Panc1 (cell line): ENCODE measurements around the gene FHIT. TPM values are rescaled to one million over a fixed set of nuclear protein-coding genes. Genes with fewer than 3 reads are reported as not detected.

Experiments used
- ATAC-seq: fragments of 200-7000 bp; cut with Tn5 transposase; 2 replicates; pipeline ENCODE4 v1.9.1; 2020; ENCODE audit warnings: mild to moderate bottlenecking, moderate library complexity
- BruUV-seq: library from RNA; stranded (reverse); fragments of 400-500 nt; replicated peaks from 2 replicates; lab custom pipeline; 2021; lab: Mats Ljungman, UMichigan
- CTCF ChIA-PET: fragments of 300-600 bp; sonication (Branson Sonifier 250); formaldehyde crosslinking; loops from one replicate; lab custom pipeline; 2022; ENCODE audit warnings: antibody characterized with exemption; lab: Charles Lee
- POLR2A ChIA-PET: fragments of 300-600 bp; sonication (Branson Sonifier 250); formaldehyde crosslinking; loops from one replicate; lab custom pipeline; 2022; ENCODE audit warnings: antibody characterized with exemption; lab: Charles Lee
- DNase-seq: peaks from one replicate; pipeline ENCODE4 v3.0.0-alpha.2; 2010; ENCODE audit warnings: low read depth, low spot score
- H3K27ac ChIP-seq: 2 replicates; pipeline ENCODE4 v1.5.1; 2011; ENCODE audit warnings: mild to moderate bottlenecking, low read length, inconsistent platforms
- H3K27me3 ChIP-seq: fragments of 200-500 bp; sonication (Bioruptor generic); 2 replicates; pipeline ENCODE4 v1.6.0; 2014; ENCODE audit warnings: low read length, inconsistent platforms; ENCODE audit not compliant: control insufficient read depth, insufficient read depth
- H3K36me3 ChIP-seq: fragments of 200-500 bp; sonication (Bioruptor generic); 2 replicates; pipeline ENCODE4 v1.5.1; 2014; ENCODE audit warnings: inconsistent platforms, mild to moderate bottlenecking, low read length, moderate library complexity; ENCODE audit not compliant: control insufficient read depth, insufficient read depth
- H3K4me1 ChIP-seq: 2 replicates; pipeline ENCODE4 v1.5.1; 2011; ENCODE audit warnings: inconsistent platforms, mild to moderate bottlenecking, low read length, moderate library complexity; ENCODE audit not compliant: control insufficient read depth, insufficient read depth
- H3K4me3 ChIP-seq, 2 experiments: 2 replicates each; pipeline ENCODE4 v1.5.1; 2011 to 2012; ENCODE audit warnings: low read depth in 2 of 2, low read length in 2 of 2, mild to moderate bottlenecking in 2 of 2, inconsistent platforms in 1 of 2, moderate library complexity in 1 of 2
- H3K9me3 ChIP-seq: fragments of 200-500 bp; sonication (Bioruptor generic); 2 replicates; pipeline ENCODE4 v1.5.1; 2014; ENCODE audit warnings: low read depth, mild to moderate bottlenecking, inconsistent platforms, low read length, moderate library complexity; ENCODE audit not compliant: control insufficient read depth, insufficient read depth
- POLR2AphosphoS5 ChIP-seq: IDR thresholded peaks from 2 replicates; pipeline ENCODE4 v1.6.1; 2012; ENCODE audit warnings: mild to moderate bottlenecking, low read depth, low read length, moderate library complexity
- SIN3A ChIP-seq: IDR thresholded peaks from 2 replicates; pipeline ENCODE4 v1.6.1; 2012; ENCODE audit warnings: low read depth, mild to moderate bottlenecking, low read length, moderate library complexity, borderline replicate concordance; ENCODE audit not compliant: insufficient read depth
- TCF7L2 ChIP-seq: IDR thresholded peaks from 2 replicates; pipeline ENCODE4 v1.6.1; 2011; ENCODE audit warnings: mild to moderate bottlenecking, low read depth, low read length, inconsistent platforms
- in situ Hi-C: cut with HindIII; loops from 2 replicates; pipeline ENCODE4 v1.10.0; 2016; ENCODE audit warnings: low sequenced_read_pairs, low pct_unique_long_range_greater_than_20kb
- intact Hi-C: fragments of 100-400 bp; cut with micrococcal nuclease; formaldehyde crosslinking; loops from one replicate; pipeline ENCODE4 v1.10.0; 2022; ENCODE audit not compliant: unreplicated experiment
- total RNA-seq: library from RNA; stranded (reverse); gene quantifications from one replicate; pipeline ENCODE4 v1.2.1, GENCODE V29; 2021; ENCODE audit not compliant: unreplicated experiment
- TF ChIP-seq, protein P1 (sequence below): fragments of 450-650 bp; IDR thresholded peaks from 2 replicates; pipeline ENCODE4 v1.5.1; 2017; ENCODE audit warnings: mild to moderate bottlenecking
- TF ChIP-seq, protein P2 (sequence below), 2 experiments: IDR thresholded peaks; 2 replicates each; pipeline ENCODE4 v1.6.1; 2011 to 2012; ENCODE audit warnings: low read depth in 2 of 2, control low read depth in 1 of 2, low read length in 1 of 2, mild to moderate bottlenecking in 1 of 2, moderate library complexity in 1 of 2; ENCODE audit not compliant: insufficient read depth in 1 of 2

Gene FHIT
- total RNA-seq, 1 experiment from 2014 or later, result 2.2 TPM

- no peak overlapping the region for H3K4me3 ChIP-seq
- intact Hi-C loops (no loop called here), in situ Hi-C loops (no loop called here)
- no peak for ATAC-seq
- H3K36me3 ChIP-seq, result no peaks in the 10 kb centered on the region
- ChIA-PET POLR2A (no interaction called here), CTCF (no interaction called here)
- TF ChIP-seq SIN3A, result no peak
- H3K27ac ChIP-seq, result no peak overlapping the region
- no peaks in the 10 kb centered on the region for H3K27me3 ChIP-seq
- H3K9me3 ChIP-seq, result no peaks in the 10 kb centered on the region
- DNase-seq, result no peak
- no TSS peak for BruUV-seq
- no peaks in the 10 kb centered on the region for H3K4me1 ChIP-seq
Observed at GRCh38 chr3:59756934-59757333, 1494.3 kb downstream of the FHIT start.

DNA sequence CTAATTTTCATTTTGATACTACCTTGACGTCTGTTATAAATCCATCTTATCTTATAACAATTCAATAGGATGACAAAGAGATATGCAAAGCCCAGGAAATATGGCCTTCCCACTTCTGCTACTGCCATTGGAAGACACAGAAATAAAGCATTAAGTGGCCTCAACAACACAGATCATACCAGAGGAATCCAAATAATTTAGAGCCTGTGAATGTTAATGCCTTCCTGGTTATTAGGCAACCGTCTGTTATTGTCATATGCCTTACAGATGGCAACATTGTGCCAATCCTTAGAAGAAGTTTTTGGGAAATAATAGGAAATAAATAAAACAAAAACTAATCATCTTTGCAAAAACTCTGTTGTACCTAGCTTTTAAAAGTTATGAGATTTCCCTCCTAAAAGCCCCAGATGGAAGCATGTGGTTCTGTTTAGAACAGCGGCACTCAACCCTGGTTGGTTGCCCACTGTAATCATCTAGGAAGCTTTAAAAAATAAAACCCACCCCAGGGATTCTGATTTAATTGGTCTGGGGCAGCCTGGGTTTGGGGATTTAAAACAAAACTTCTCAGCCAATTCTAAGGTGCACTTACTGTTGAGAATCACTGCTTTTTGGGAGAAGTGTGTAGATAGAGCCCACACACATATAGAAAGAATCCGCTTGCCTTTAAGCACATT lies 1496.7 kb downstream of the FHIT start:
- POLR2A ChIA-PET, result no interaction called here
- CTCF ChIA-PET, result no interaction called here
- ATAC-seq, result no peak
- no peaks in the 10 kb centered on the region for H3K4me1 ChIP-seq
- H3K9me3 ChIP-seq, result no peaks in the 10 kb centered on the region
- in situ Hi-C loops (no loop called here), intact Hi-C loops (no loop called here)
- DNase-seq, result no peak
- TF ChIP-seq, protein P1, sequence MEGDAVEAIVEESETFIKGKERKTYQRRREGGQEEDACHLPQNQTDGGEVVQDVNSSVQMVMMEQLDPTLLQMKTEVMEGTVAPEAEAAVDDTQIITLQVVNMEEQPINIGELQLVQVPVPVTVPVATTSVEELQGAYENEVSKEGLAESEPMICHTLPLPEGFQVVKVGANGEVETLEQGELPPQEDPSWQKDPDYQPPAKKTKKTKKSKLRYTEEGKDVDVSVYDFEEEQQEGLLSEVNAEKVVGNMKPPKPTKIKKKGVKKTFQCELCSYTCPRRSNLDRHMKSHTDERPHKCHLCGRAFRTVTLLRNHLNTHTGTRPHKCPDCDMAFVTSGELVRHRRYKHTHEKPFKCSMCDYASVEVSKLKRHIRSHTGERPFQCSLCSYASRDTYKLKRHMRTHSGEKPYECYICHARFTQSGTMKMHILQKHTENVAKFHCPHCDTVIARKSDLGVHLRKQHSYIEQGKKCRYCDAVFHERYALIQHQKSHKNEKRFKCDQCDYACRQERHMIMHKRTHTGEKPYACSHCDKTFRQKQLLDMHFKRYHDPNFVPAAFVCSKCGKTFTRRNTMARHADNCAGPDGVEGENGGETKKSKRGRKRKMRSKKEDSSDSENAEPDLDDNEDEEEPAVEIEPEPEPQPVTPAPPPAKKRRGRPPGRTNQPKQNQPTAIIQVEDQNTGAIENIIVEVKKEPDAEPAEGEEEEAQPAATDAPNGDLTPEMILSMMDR, result no peak
- TF ChIP-seq TCF7L2, result no peak
- TF ChIP-seq, protein P2, sequence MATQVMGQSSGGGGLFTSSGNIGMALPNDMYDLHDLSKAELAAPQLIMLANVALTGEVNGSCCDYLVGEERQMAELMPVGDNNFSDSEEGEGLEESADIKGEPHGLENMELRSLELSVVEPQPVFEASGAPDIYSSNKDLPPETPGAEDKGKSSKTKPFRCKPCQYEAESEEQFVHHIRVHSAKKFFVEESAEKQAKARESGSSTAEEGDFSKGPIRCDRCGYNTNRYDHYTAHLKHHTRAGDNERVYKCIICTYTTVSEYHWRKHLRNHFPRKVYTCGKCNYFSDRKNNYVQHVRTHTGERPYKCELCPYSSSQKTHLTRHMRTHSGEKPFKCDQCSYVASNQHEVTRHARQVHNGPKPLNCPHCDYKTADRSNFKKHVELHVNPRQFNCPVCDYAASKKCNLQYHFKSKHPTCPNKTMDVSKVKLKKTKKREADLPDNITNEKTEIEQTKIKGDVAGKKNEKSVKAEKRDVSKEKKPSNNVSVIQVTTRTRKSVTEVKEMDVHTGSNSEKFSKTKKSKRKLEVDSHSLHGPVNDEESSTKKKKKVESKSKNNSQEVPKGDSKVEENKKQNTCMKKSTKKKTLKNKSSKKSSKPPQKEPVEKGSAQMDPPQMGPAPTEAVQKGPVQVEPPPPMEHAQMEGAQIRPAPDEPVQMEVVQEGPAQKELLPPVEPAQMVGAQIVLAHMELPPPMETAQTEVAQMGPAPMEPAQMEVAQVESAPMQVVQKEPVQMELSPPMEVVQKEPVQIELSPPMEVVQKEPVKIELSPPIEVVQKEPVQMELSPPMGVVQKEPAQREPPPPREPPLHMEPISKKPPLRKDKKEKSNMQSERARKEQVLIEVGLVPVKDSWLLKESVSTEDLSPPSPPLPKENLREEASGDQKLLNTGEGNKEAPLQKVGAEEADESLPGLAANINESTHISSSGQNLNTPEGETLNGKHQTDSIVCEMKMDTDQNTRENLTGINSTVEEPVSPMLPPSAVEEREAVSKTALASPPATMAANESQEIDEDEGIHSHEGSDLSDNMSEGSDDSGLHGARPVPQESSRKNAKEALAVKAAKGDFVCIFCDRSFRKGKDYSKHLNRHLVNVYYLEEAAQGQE (IDR thresholded peaks at IDR 0.05; ENCODE audit: insufficient read depth in 1 of 2, low read depth in 2 of 2, low read length in 1 of 2), result no peak
- TF ChIP-seq POLR2AphosphoS5, result no peak
- TF ChIP-seq SIN3A, result no peak
- BruUV-seq, result no TSS peak
- H3K27me3 ChIP-seq, result no peaks in the 10 kb centered on the region
- no peak overlapping the region for H3K27ac ChIP-seq
- H3K36me3 ChIP-seq, result no peaks in the 10 kb centered on the region
- H3K4me3 ChIP-seq, result no peak overlapping the region

DNA sequence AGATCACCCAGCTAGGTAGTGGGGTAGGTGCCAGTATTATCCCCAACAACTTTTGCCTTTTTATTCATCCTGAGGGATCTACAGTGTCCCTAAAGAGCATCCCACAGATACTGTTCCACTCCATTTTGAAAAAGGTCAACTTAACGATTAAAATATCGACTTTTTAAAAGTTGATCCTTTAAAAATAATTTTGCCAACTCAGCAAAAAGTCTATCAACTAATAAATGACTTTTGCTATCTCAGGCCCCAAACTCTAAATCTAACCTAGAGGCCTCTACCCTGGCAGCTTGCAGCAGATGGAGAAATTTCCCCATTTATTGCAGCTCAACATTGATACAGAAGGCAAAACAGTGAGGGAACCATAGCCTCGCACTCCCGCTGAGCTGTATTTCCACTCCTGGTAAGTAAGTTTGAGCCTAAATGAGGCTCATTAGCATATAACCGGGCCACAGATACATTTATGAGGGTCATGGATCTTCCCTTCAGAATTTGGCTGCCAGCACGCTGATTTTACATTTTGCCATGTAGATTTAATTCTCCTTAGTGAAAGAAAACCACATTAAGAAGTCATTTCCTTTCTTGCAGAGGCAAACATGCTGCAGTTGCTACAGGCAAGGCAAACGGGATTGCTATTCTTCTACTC lies 1497.3 kb downstream of the FHIT start:
- BruUV-seq, result no TSS peak
- ChIA-PET POLR2A (no interaction called here), CTCF (no interaction called here)
- no peak for ATAC-seq
- TF ChIP-seq SIN3A, result no peak
- TF ChIP-seq, protein P2 (IDR thresholded peaks at IDR 0.05; ENCODE audit: insufficient read depth in 1 of 2, low read depth in 2 of 2, low read length in 1 of 2), result no peak
- TF ChIP-seq, protein P1, result no peak
- Histone ChIP-seq H3K27me3 (no peaks in the 10 kb centered on the region), H3K27ac (no peak overlapping the region), H3K4me3 (no peak overlapping the region), H3K36me3 (no peaks in the 10 kb centered on the region), H3K4me1 (no peaks in the 10 kb centered on the region), H3K9me3 (no peaks in the 10 kb centered on the region)
- no peak for DNase-seq
- intact Hi-C loops, result no loop called here
- in situ Hi-C loops, result no loop called here
